Measurements from ENCODE around the gene PURB. TPM values are rescaled to one million over a fixed set of nuclear protein-coding genes. Genes with fewer than 3 reads are reported as not detected.
"Not testable (repeated sequence)": the region's sequence is repeated elsewhere in the genome, so short reads cannot be mapped to it uniquely, and the experiment has no call there.

PURB gene
- total RNA-seq, 1 experiment from 2014 or later: 26.3 TPM

- intact Hi-C loops (cut with micrococcal nuclease; ENCODE audit: unreplicated experiment); H3K36me3 ChIP-seq (ENCODE audit: control insufficient read depth, insufficient read depth, low read length); POLR2A ChIA-PET; H3K4me1 Mint-ChIP-seq (ENCODE audit: low read depth, unreplicated experiment); H3K27ac Mint-ChIP-seq (ENCODE audit: unreplicated experiment); H3K4me3 ChIP-seq (ENCODE audit: low read depth, low read length); CTCF ChIA-PET; H3K27me3 ChIP-seq (replicated peaks; ENCODE audit: control insufficient read depth, insufficient read depth, low read length); BruUV-seq (replicated peaks); H3K36me3 Mint-ChIP-seq (ENCODE audit: insufficient read depth, unreplicated experiment); H3K4me1 ChIP-seq; H3K27me3 Mint-ChIP-seq (ENCODE audit: insufficient read depth, unreplicated experiment); H3K9me3 ChIP-seq; H3K4me3 Mint-ChIP-seq (ENCODE audit: unreplicated experiment): not testable (repeated sequence)
- DNase-seq: peak; percentile 35 to 53
- peaks cover 10% of the 10 kb centered on the region for H3K9me3 Mint-ChIP-seq (ENCODE audit: unreplicated experiment)
These were observed 15.0 kb downstream of the PURB start for GRCh38 chr7:44870336-44870735.

DNA sequence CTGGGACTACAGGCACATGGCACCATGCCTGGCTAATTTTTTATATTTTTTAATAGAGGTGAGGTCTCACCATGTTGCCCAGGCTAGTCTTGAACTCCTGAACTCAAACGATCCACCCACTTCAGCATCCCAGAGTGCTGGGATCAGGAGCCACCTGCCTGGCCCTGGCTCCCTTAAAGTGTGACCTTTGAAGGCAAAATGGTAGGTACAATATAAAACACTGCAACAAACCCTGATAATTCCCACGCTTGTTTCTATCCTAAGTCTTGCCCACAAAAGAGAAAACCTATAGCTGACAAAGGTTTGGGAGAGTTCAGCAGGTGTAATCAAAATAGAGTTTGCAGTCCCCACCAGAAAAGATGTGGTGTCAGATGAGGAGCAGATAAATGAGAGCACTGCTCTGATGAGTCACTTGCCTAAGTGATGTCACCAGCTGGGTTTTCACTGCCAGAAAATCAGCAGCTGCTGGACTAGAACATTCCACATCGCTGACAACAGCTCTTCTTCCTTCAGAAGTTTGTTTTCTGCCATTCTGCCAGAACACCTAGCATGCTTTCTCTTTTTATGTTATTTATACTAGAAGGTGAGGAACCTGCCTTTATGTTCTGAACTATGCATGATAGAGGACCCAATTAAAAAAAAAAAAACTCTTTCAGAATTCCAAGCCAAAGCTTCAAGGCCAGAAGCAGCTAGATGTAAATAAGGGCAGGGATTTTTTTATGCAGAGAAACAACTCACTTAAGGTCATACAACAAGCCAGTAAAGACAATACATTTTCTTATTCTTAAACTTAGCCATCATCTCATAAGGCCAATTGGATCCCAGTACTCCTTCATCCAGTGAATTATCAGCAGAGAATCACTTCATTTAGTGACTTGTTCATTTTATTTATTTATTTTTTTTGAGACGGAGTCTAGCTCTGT lies 18.0 kb downstream of the PURB start:
- Histone ChIP-seq H3K27me3 (replicated peaks; ENCODE audit: control insufficient read depth, insufficient read depth, low read length) (no peaks in the 10 kb centered on the region), H3K36me3 (ENCODE audit: control insufficient read depth, insufficient read depth, low read length) (no peaks in the 10 kb centered on the region), H3K4me1 (peaks cover 5% of the 10 kb centered on the region; the same call in 1 of the 2 replicates), H3K9me3 (no peaks in the 10 kb centered on the region), H3K4me3 (ENCODE audit: low read depth, low read length) (no peak overlapping the region)
- no TSS peak for BruUV-seq (replicated peaks)
- CTCF ChIA-PET: no interaction called here
- TF ChIP-seq, protein P1, sequence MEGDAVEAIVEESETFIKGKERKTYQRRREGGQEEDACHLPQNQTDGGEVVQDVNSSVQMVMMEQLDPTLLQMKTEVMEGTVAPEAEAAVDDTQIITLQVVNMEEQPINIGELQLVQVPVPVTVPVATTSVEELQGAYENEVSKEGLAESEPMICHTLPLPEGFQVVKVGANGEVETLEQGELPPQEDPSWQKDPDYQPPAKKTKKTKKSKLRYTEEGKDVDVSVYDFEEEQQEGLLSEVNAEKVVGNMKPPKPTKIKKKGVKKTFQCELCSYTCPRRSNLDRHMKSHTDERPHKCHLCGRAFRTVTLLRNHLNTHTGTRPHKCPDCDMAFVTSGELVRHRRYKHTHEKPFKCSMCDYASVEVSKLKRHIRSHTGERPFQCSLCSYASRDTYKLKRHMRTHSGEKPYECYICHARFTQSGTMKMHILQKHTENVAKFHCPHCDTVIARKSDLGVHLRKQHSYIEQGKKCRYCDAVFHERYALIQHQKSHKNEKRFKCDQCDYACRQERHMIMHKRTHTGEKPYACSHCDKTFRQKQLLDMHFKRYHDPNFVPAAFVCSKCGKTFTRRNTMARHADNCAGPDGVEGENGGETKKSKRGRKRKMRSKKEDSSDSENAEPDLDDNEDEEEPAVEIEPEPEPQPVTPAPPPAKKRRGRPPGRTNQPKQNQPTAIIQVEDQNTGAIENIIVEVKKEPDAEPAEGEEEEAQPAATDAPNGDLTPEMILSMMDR (IDR thresholded peaks at IDR 0.05; ENCODE audit: insufficient read depth in 1 of 2, low read depth in 1 of 2, low read length in 1 of 2, severe bottlenecking in 1 of 2, unreplicated experiment in 1 of 2): no peak
- no peak overlapping the region for H3K27ac Mint-ChIP-seq (ENCODE audit: unreplicated experiment)
- peaks cover 6% of the 10 kb centered on the region for H3K4me1 Mint-ChIP-seq (ENCODE audit: low read depth, unreplicated experiment)
- DNase-seq: no peak
- POLR2A ChIA-PET: interaction anchor here (0.6 to 0.7 kb wide), 2 partner anchors 66 to 87 kb away, joined by 3 to 6 read pairs; no protein-coding TSS in a partner anchor
- H3K9me3 Mint-ChIP-seq (ENCODE audit: unreplicated experiment): peaks cover 10% of the 10 kb centered on the region
- no peak overlapping the region for H3K4me3 Mint-ChIP-seq (ENCODE audit: unreplicated experiment)
- H3K27me3 Mint-ChIP-seq (ENCODE audit: insufficient read depth, unreplicated experiment): no peaks in the 10 kb centered on the region
- no peaks in the 10 kb centered on the region for H3K36me3 Mint-ChIP-seq (ENCODE audit: insufficient read depth, unreplicated experiment)
- intact Hi-C loops (cut with micrococcal nuclease; ENCODE audit: unreplicated experiment): no loop called here

GRCh38 chr7:44861949-44862348 lies 23.4 kb downstream of the PURB start:
- H3K4me3 Mint-ChIP-seq (ENCODE audit: unreplicated experiment); H3K27me3 ChIP-seq (replicated peaks; ENCODE audit: control insufficient read depth, insufficient read depth, low read length); H3K27me3 Mint-ChIP-seq (ENCODE audit: insufficient read depth, unreplicated experiment); H3K27ac Mint-ChIP-seq (ENCODE audit: unreplicated experiment); BruUV-seq (replicated peaks); H3K9me3 ChIP-seq; POLR2A ChIA-PET; intact Hi-C loops (cut with micrococcal nuclease; ENCODE audit: unreplicated experiment); H3K4me3 ChIP-seq (ENCODE audit: low read depth, low read length); CTCF ChIA-PET; H3K9me3 Mint-ChIP-seq (ENCODE audit: unreplicated experiment); H3K4me1 Mint-ChIP-seq (ENCODE audit: low read depth, unreplicated experiment); H3K4me1 ChIP-seq; H3K36me3 Mint-ChIP-seq (ENCODE audit: insufficient read depth, unreplicated experiment); H3K36me3 ChIP-seq (ENCODE audit: control insufficient read depth, insufficient read depth, low read length); DNase-seq: not testable (repeated sequence)

GRCh38 chr7:44858161-44858560 lies 27.2 kb downstream of the PURB start:
- BruUV-seq (replicated peaks): no TSS peak
- Mint-ChIP-seq H3K9me3 (ENCODE audit: unreplicated experiment) (no peaks in the 10 kb centered on the region), H3K36me3 (ENCODE audit: insufficient read depth, unreplicated experiment) (no peaks in the 10 kb centered on the region), H3K27ac (ENCODE audit: unreplicated experiment) (no peak overlapping the region), H3K4me3 (ENCODE audit: unreplicated experiment) (no peak overlapping the region), H3K4me1 (ENCODE audit: low read depth, unreplicated experiment) (no peaks in the 10 kb centered on the region), H3K27me3 (ENCODE audit: insufficient read depth, unreplicated experiment) (no peaks in the 10 kb centered on the region)
- no peak for DNase-seq
- TF ChIP-seq, protein P1 (IDR thresholded peaks at IDR 0.05; ENCODE audit: insufficient read depth in 1 of 2, low read depth in 1 of 2, low read length in 1 of 2, severe bottlenecking in 1 of 2, unreplicated experiment in 1 of 2): peak in 1 of 2 experiments; percentile 39
- no peaks in the 10 kb centered on the region for H3K9me3 ChIP-seq
- ChIA-PET CTCF (interaction anchor here (0.7 to 2.2 kb wide), 2 partner anchors 104 to 278 kb away, joined by 3 to 10 read pairs; no protein-coding TSS in a partner anchor), POLR2A (no interaction called here)
- no peak overlapping the region for H3K4me3 ChIP-seq (ENCODE audit: low read depth, low read length)
- no peaks in the 10 kb centered on the region for H3K27me3 ChIP-seq (replicated peaks; ENCODE audit: control insufficient read depth, insufficient read depth, low read length)
- no peaks in the 10 kb centered on the region for H3K36me3 ChIP-seq (ENCODE audit: control insufficient read depth, insufficient read depth, low read length)
- no peaks in the 10 kb centered on the region for H3K4me1 ChIP-seq
- intact Hi-C loops (cut with micrococcal nuclease; ENCODE audit: unreplicated experiment): loop anchor here (5.0 kb wide), 1 partner anchor 104 kb away; no protein-coding TSS in a partner anchor

All from Caco-2 (cell line).